ENCODE data around the gene NHERF1.

DNA sequence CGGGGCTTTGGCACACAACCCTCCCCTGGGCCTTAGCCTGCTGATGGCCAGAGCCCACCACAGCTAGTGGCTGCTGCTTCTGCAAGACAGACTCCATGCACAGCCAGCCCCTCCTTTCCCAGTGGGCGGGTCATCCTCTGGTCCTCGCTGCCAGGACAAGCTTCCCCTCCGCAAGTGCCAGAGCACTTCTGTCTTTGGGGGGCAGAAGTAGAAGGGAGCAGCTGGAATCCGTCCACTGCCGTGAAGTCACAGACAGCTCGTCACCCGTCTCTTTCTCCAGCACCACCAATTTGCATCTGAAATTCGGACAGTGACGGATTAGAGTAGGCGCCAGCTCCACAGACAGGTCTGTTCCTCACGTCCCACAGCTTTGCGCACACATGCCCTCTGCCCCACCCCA lies 59.0 kb downstream of the NHERF1 start:
- TF ChIP-seq, protein P1, sequence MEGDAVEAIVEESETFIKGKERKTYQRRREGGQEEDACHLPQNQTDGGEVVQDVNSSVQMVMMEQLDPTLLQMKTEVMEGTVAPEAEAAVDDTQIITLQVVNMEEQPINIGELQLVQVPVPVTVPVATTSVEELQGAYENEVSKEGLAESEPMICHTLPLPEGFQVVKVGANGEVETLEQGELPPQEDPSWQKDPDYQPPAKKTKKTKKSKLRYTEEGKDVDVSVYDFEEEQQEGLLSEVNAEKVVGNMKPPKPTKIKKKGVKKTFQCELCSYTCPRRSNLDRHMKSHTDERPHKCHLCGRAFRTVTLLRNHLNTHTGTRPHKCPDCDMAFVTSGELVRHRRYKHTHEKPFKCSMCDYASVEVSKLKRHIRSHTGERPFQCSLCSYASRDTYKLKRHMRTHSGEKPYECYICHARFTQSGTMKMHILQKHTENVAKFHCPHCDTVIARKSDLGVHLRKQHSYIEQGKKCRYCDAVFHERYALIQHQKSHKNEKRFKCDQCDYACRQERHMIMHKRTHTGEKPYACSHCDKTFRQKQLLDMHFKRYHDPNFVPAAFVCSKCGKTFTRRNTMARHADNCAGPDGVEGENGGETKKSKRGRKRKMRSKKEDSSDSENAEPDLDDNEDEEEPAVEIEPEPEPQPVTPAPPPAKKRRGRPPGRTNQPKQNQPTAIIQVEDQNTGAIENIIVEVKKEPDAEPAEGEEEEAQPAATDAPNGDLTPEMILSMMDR (IDR thresholded peaks at IDR 0.05; ENCODE audit: borderline replicate concordance, extremely low read depth, low read length, poor library complexity, severe bottlenecking): no peak
- no peak for TF ChIP-seq EZH2 (IDR thresholded peaks at IDR 0.05; ENCODE audit: borderline replicate concordance, low read depth, low read length, severe bottlenecking)
